K562 (cell line): ENCODE data around the gene PPP1R14D. TPM values are rescaled to one million over a fixed set of nuclear protein-coding genes. Genes with fewer than 3 reads are reported as not detected.

ENCODE experiments used
- ATAC-seq: fragments of 200-7000 bp; cut with Tn5 transposase; 3 replicates; pipeline ENCODE4 v1.9.1; 2020; ENCODE audit warnings: moderate library complexity
- BruUV-seq: library from RNA; stranded (reverse); fragments of 400-500 nt; replicated peaks from 2 replicates; lab custom pipeline; 2021; lab: Mats Ljungman, UMichigan
- CTCF ChIA-PET: fragments of 300-600 bp; formaldehyde crosslinking; extraction: SDS; loops from one replicate; lab custom pipeline; 2021; ENCODE audit warnings: low intra/inter-chr PET ratio; lab: Yijun Ruan, JAX
- POLR2A ChIA-PET: fragments of 300-600, 350-650 bp; sonication (Branson Sonifier 250); formaldehyde crosslinking; extraction: SDS; loops from one replicate; lab custom pipeline; 2021; ENCODE audit warnings: antibody characterized with exemption, inconsistent platforms; lab: Yijun Ruan, JAX
- DNase-seq, 4 experiments: peaks; one replicate each; pipeline versions ENCODE4 v3.0.0 to v3.0.0-alpha.2; 2011 to 2018; ENCODE audit warnings: low spot score in 3 of 4, mixed read lengths in 3 of 4; ENCODE audit errors: extremely low read depth in 1 of 4
- FAIRE-seq: peaks from 2 replicates; lab custom pipeline; 2011; peaks lifted over from hg19 to GRCh38; lab: Jason Lieb, UNC
- H2AFZ ChIP-seq: 2 replicates; pipeline ENCODE4 v1.6.0; 2011; ENCODE audit warnings: low read depth, low read length, control low read depth, inconsistent platforms
- H3K27ac ChIP-seq: fragments of 200-600 bp; 3 replicates; pipeline ENCODE4 v1.8.0; 2011; ENCODE audit warnings: low read depth, mild to moderate bottlenecking, control low read depth, inconsistent platforms, low read length, moderate library complexity, mixed read lengths; ENCODE audit errors: extremely low read depth
- H3K27me3 ChIP-seq, 2 experiments: fragments of 300-600 bp in 1 of 2; 2 replicates in 1 of 2; 3 replicates in 1 of 2; pipeline versions ENCODE4 v1.6.0 to v1.8.0; 2011; ENCODE audit warnings: inconsistent platforms in 2 of 2, low read length in 2 of 2, mild to moderate bottlenecking in 1 of 2, mixed read lengths in 1 of 2, moderate library complexity in 1 of 2; ENCODE audit not compliant: control insufficient read depth in 2 of 2, insufficient read depth in 2 of 2
- H3K36me3 ChIP-seq: fragments of 300-600 bp; 3 replicates; pipeline ENCODE4 v1.8.0; 2011; ENCODE audit warnings: mild to moderate bottlenecking, low read length, inconsistent platforms; ENCODE audit not compliant: control insufficient read depth, insufficient read depth
- H3K4me1 ChIP-seq, 2 experiments: fragments of 200-600 bp in 1 of 2; replicated peaks in 1 of 2; 2 replicates in 1 of 2; 3 replicates in 1 of 2; pipeline versions ENCODE4 v1.5.1 to v1.8.0; 2011; ENCODE audit warnings: inconsistent platforms in 2 of 2, low read length in 2 of 2, mild to moderate bottlenecking in 1 of 2, mixed read lengths in 1 of 2, moderate library complexity in 1 of 2; ENCODE audit not compliant: control insufficient read depth in 2 of 2, insufficient read depth in 2 of 2
- H3K4me2 ChIP-seq: 2 replicates; pipeline ENCODE4 v1.6.1; 2011; ENCODE audit warnings: low read length, control low read depth, inconsistent platforms, mixed read lengths; ENCODE audit not compliant: insufficient read depth
- H3K4me3 ChIP-seq: fragments of 200-600 bp; sonication (generic), shearing (Covaris generic); 2 replicates; pipeline ENCODE4 v1.5.1; 2016; ENCODE audit warnings: control low read depth, inconsistent platforms
- H3K79me2 ChIP-seq: fragments of 200-600 bp; 3 replicates; pipeline ENCODE4 v1.8.0; 2011; ENCODE audit warnings: low read length, inconsistent platforms; ENCODE audit not compliant: control insufficient read depth, insufficient read depth
- H3K9ac ChIP-seq, 2 experiments: 2 replicates each; pipeline versions ENCODE4 v1.6.0 to v1.6.1; 2011; ENCODE audit warnings: low read depth in 2 of 2, low read length in 2 of 2, control low read depth in 1 of 2, inconsistent platforms in 1 of 2, mild to moderate bottlenecking in 1 of 2, mixed read lengths in 1 of 2; ENCODE audit not compliant: insufficient read depth in 1 of 2
- H3K9me1 ChIP-seq: one replicate; pipeline ENCODE4 v1.6.0; 2011; ENCODE audit warnings: inconsistent platforms, mild to moderate bottlenecking, low read length, moderate library complexity; ENCODE audit not compliant: control insufficient read depth, insufficient read depth
- H3K9me3 ChIP-seq: replicated peaks from 2 replicates; pipeline ENCODE4 v1.5.1; 2011; ENCODE audit warnings: low read depth, low read length, inconsistent platforms; ENCODE audit not compliant: control insufficient read depth, insufficient read depth
- H4K20me1 ChIP-seq: replicated peaks from 2 replicates; pipeline ENCODE4 v1.6.1; 2011; ENCODE audit warnings: low read length, inconsistent platforms, mixed read lengths; ENCODE audit not compliant: control insufficient read depth, insufficient read depth
- TSC22D4 ChIP-seq: fragments of 450-650 bp; IDR thresholded peaks from 2 replicates; pipeline ENCODE4 v1.6.1; 2016; ENCODE audit warnings: missing genetic modification characterization, missing biosample characterization, control low read depth
- WGBS: fragments of 100-300 bp; shearing (Covaris generic); methylation state at CpG from one replicate; pipeline ENCODE4 v1.1.6; 2016; ENCODE audit warnings: low coverage, mixed read lengths; ENCODE audit not compliant: insufficient coverage; ENCODE audit errors: missing lambda C conversion rate; 5-methylcytosine and 5-hydroxymethylcytosine counted together
- in situ Hi-C: fragments of 300-500 bp; cut with MboI; formaldehyde crosslinking; loops from 4 replicates; pipeline ENCODE4 v1.15.0; 2018; ENCODE audit warnings: inconsistent platforms, mixed read lengths
- intact Hi-C: fragments of 100-400 bp; cut with micrococcal nuclease; formaldehyde crosslinking; loops from 2 replicates; pipeline ENCODE4 v1.14.2; 2022
- polyA plus RNA-seq, 8 experiments: library from polyadenylated mRNA; depleted of rRNA in 4 of 8; stranded (reverse) in 5 of 8; unstranded in 3 of 8; fragments of >200 nt; fragmentation: Nextera tagmentation in 2 of 8; fragmentation: Illumina TruSeq in 1 of 8; extraction: Ambion mirVana in 2 of 8; extraction: Trizol in 1 of 8; gene quantifications; 2 replicates each; pipeline versions ENCODE4 v1.2.1 to v1.2.3, GENCODE V29; 2011 to 2014; ENCODE audit warnings: inconsistent platforms in 1 of 8, missing spikeins in 1 of 8
- total RNA-seq, 7 experiments: library from RNA; depleted of rRNA in 6 of 7; stranded (reverse); fragments of >200 nt in 6 of 7; fragmentation: Illumina TruSeq in 2 of 7; extraction: Trizol in 2 of 7; gene quantifications; 2 replicates each; pipeline versions ENCODE4 v1.2.1 to v1.2.3, GENCODE V29; 2011 to 2021; ENCODE audit warnings: low replicate concordance in 1 of 7
- TF ChIP-seq, protein P1 (sequence below): IDR thresholded peaks from 3 replicates; pipeline ENCODE4 v1.6.1; 2011; ENCODE audit warnings: borderline replicate concordance, mild to moderate bottlenecking, moderate library complexity; ENCODE audit not compliant: insufficient read length; ENCODE audit errors: extremely low read depth
- TF ChIP-seq, protein P2 (sequence below), 3 experiments: IDR thresholded peaks in 2 of 3; conservative IDR thresholded peaks in 1 of 3; 2 replicates each; pipeline ENCODE4 v1.5.1; 2011 to 2012; ENCODE audit warnings: low read length in 3 of 3, mild to moderate bottlenecking in 3 of 3, control low read depth in 2 of 3, improper control_type of control experiment in 1 of 3, inconsistent platforms in 1 of 3, low read depth in 1 of 3, mixed read lengths in 1 of 3, moderate library complexity in 1 of 3; ENCODE audit not compliant: insufficient read depth in 2 of 3

The PPP1R14D gene
- total and polyA plus RNA-seq, 9 of the 15 experiments (the other 6 are each of a cell fraction or from before 2014, with no cell fraction given) = 0.11 to 0.18 TPM; not detected in 7

DNA sequence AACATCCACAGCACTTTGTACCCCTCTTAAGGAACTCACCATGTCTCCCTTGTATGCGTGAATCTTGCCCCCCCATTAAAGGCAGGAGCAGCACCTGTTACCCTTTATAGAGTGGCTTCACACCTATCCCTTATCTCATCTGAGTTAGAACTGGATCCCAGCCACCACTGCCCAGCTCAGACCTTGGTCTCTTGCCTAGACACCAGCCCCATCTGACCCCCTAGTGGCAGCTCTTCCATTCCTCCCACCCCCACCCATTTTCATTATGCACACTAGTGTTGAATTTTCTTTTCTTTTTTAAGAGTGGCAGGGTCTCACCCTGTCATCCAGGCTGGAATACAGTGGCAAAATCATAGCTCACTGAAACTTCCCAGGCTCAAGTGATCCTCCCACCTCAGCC is 24.8 kb downstream of the PPP1R14D start:
- Histone ChIP-seq H3K4me1 (peaks cover 12 to 13% of the 10 kb centered on the region in 2 experiments; a peak in 4 of 5 replicates), H3K79me2 (peaks cover 19% of the 10 kb centered on the region), H3K27me3 (no peaks in the 10 kb centered on the region), H3K9me3 (no peaks in the 10 kb centered on the region; the same call in 1 of the 2 replicates), H3K36me3 (peaks cover 15% of the 10 kb centered on the region; the same call in 2 of the 3 replicates), H3K9ac (no peak overlapping the region), H3K27ac (no peak overlapping the region), H2AFZ (no peak overlapping the region), H4K20me1 (no peaks in the 10 kb centered on the region), H3K9me1 (peaks cover 3% of the 10 kb centered on the region), H3K4me3 (no peak overlapping the region), H3K4me2 (no peak overlapping the region)
- ChIA-PET CTCF (no interaction called here), POLR2A (interaction anchor here (0.5 to 0.7 kb wide), 2 partner anchors 57 to 172 kb away, joined by 3 read pairs; no protein-coding TSS in a partner anchor)
- DNase-seq (peak in 1 of 4 experiments; percentile 33), FAIRE-seq (no peak), ATAC-seq (no peak)
- WGBS = 100% methylated on average over 1 of the region's 1 CpG
- in situ Hi-C loops = no loop called here
- no TSS peak for BruUV-seq
- intact Hi-C loops = no loop called here
- TF ChIP-seq, protein P1, sequence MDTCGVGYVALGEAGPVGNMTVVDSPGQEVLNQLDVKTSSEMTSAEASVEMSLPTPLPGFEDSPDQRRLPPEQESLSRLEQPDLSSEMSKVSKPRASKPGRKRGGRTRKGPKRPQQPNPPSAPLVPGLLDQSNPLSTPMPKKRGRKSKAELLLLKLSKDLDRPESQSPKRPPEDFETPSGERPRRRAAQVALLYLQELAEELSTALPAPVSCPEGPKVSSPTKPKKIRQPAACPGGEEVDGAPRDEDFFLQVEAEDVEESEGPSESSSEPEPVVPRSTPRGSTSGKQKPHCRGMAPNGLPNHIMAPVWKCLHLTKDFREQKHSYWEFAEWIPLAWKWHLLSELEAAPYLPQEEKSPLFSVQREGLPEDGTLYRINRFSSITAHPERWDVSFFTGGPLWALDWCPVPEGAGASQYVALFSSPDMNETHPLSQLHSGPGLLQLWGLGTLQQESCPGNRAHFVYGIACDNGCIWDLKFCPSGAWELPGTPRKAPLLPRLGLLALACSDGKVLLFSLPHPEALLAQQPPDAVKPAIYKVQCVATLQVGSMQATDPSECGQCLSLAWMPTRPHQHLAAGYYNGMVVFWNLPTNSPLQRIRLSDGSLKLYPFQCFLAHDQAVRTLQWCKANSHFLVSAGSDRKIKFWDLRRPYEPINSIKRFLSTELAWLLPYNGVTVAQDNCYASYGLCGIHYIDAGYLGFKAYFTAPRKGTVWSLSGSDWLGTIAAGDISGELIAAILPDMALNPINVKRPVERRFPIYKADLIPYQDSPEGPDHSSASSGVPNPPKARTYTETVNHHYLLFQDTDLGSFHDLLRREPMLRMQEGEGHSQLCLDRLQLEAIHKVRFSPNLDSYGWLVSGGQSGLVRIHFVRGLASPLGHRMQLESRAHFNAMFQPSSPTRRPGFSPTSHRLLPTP = no peak
- TF ChIP-seq, protein P2, sequence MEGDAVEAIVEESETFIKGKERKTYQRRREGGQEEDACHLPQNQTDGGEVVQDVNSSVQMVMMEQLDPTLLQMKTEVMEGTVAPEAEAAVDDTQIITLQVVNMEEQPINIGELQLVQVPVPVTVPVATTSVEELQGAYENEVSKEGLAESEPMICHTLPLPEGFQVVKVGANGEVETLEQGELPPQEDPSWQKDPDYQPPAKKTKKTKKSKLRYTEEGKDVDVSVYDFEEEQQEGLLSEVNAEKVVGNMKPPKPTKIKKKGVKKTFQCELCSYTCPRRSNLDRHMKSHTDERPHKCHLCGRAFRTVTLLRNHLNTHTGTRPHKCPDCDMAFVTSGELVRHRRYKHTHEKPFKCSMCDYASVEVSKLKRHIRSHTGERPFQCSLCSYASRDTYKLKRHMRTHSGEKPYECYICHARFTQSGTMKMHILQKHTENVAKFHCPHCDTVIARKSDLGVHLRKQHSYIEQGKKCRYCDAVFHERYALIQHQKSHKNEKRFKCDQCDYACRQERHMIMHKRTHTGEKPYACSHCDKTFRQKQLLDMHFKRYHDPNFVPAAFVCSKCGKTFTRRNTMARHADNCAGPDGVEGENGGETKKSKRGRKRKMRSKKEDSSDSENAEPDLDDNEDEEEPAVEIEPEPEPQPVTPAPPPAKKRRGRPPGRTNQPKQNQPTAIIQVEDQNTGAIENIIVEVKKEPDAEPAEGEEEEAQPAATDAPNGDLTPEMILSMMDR (IDR thresholded peaks at IDR 0.05 in 2 of 3, conservative IDR thresholded peaks at IDR 0.05 in 1 of 3; ENCODE audit: insufficient read depth in 2 of 3, low read depth in 1 of 3, low read length in 3 of 3) = peak in 2 of 3 experiments; percentile 4 to 27; a peak in 1 of 6 replicates
- TF ChIP-seq TSC22D4 (tag) = no peak
